GM18858 (cell line): ENCODE measurements around the gene TIMM50.

Experiments
- ATAC-seq: cut with Tn5 transposase; IDR thresholded peaks from one replicate; pipeline ENCODE4 v1.9.1; 2021; ENCODE audit not compliant: unreplicated experiment

TIMM50 gene

GRCh38 chr19:39498798-39499642 is 18.4 kb downstream of the TIMM50 start, which contains the start of gene DLL3:
Gene DLL3 (plus strand): TSS chr19:39498947. CDS start chr19:39498975, 28 bp downstream.
- ATAC-seq: no peak

GRCh38 chr19:39499932-39500331 is 19.3 kb downstream of the TIMM50 start:
- no peak for ATAC-seq

- no peak for ATAC-seq
Measured at GRCh38 chr19:39500543-39500942, 19.9 kb downstream of the TIMM50 start.

- no peak for ATAC-seq
Measured at GRCh38 chr19:39501340-39501739, 20.7 kb downstream of the TIMM50 start.

- no peak for ATAC-seq
Measured at GRCh38 chr19:39502640-39503417, 22.2 kb downstream of the TIMM50 start.

GRCh38 chr19:39506598-39506943 is 25.9 kb downstream of the TIMM50 start:
- no peak for ATAC-seq

- ATAC-seq: no peak
Measured at GRCh38 chr19:39506944-39507714, 26.5 kb downstream of the TIMM50 start.

- no peak for ATAC-seq
Measured at GRCh38 chr19:39507715-39508364, 27.2 kb downstream of the TIMM50 start.

GRCh38 chr19:39508629-39509028 is 28.0 kb downstream of the TIMM50 start:
- no peak for ATAC-seq

- no peak for ATAC-seq
Measured at GRCh38 chr19:39509233-39509632, 28.6 kb downstream of the TIMM50 start.

GRCh38 chr19:39512988-39513387 is 32.4 kb downstream of the TIMM50 start:
- no peak for ATAC-seq

GRCh38 chr19:39514840-39515550 is 34.4 kb downstream of the TIMM50 start, which contains the start of gene SELENOV:
Gene SELENOV (plus strand): TSS chr19:39515139. CDS start chr19:39515213, 74 bp downstream.
- ATAC-seq: no peak

- no peak for ATAC-seq
Measured at GRCh38 chr19:39515551-39516191, 35.0 kb downstream of the TIMM50 start.

- ATAC-seq: no peak
Measured at GRCh38 chr19:39516270-39516669, 35.6 kb downstream of the TIMM50 start.

GRCh38 chr19:39517432-39517831 is 36.8 kb downstream of the TIMM50 start:
- ATAC-seq: no peak

- no peak for ATAC-seq
Measured at GRCh38 chr19:39518458-39518857, 37.8 kb downstream of the TIMM50 start.

GRCh38 chr19:39518975-39519374 is 38.3 kb downstream of the TIMM50 start:
- ATAC-seq: no peak

GRCh38 chr19:39520541-39521484 is 40.2 kb downstream of the TIMM50 start:
- ATAC-seq: no peak

GRCh38 chr19:39524495-39524894 is 43.9 kb downstream of the TIMM50 start:
- no peak for ATAC-seq
